Measurements from ENCODE around the gene MAN1A2. TPM values are rescaled to one million over a fixed set of nuclear protein-coding genes. Genes with fewer than 3 reads are reported as not detected.

Gene MAN1A2
- total RNA-seq, 1 experiment from 2014 or later: 38.1 TPM

GRCh38 chr1:117370509-117370908 is 3.3 kb downstream of the MAN1A2 start:
- no peak for DNase-seq (ENCODE audit: low read depth, low spot score)
- ChIA-PET POLR2A (no interaction called here), CTCF (no interaction called here), RAD21 (ENCODE audit: low non-redundant PET in 1 of 2, low total read pairs in 2 of 2, uncharacterized antibody in 2 of 2, unreplicated experiment in 2 of 2) (no interaction called here)
- no peak overlapping the region for H3K9ac ChIP-seq (ENCODE audit: low read length)
- H3K27ac ChIP-seq (ENCODE audit: low read depth, low read length): no peak overlapping the region
- ATAC-seq: no peak
- intact Hi-C loops (cut with micrococcal nuclease): no loop called here
- no peaks in the 10 kb centered on the region for H3K9me2 ChIP-seq (ENCODE audit: insufficient read depth)
- H2AFZ ChIP-seq (ENCODE audit: low read depth, low read length, poor library complexity, severe bottlenecking): no peak overlapping the region
- H3K4me2 ChIP-seq (ENCODE audit: low read length): no peak overlapping the region; the same call in 1 of the 2 replicates
- no peak overlapping the region for H3K4me3 ChIP-seq (replicated peaks in 1 of 2; ENCODE audit: low read depth in 1 of 2, low read length in 2 of 2)
- H3K79me2 ChIP-seq (ENCODE audit: insufficient read depth, low read length): peaks cover 88% of the 10 kb centered on the region
- no peaks in the 10 kb centered on the region for H3K36me3 ChIP-seq (ENCODE audit: control insufficient read depth in 1 of 2, insufficient read depth in 2 of 2, low read length in 2 of 2)
- H3K27me3 ChIP-seq (ENCODE audit: insufficient read depth, low read length): no peaks in the 10 kb centered on the region
- H3K9me3 ChIP-seq (ENCODE audit: control insufficient read depth in 1 of 2, insufficient read depth in 1 of 2, low read depth in 1 of 2, low read length in 2 of 2): no peaks in the 10 kb centered on the region
- TF ChIP-seq ATF3 (IDR thresholded peaks at IDR 0.05): no peak
- TF ChIP-seq, protein P1, sequence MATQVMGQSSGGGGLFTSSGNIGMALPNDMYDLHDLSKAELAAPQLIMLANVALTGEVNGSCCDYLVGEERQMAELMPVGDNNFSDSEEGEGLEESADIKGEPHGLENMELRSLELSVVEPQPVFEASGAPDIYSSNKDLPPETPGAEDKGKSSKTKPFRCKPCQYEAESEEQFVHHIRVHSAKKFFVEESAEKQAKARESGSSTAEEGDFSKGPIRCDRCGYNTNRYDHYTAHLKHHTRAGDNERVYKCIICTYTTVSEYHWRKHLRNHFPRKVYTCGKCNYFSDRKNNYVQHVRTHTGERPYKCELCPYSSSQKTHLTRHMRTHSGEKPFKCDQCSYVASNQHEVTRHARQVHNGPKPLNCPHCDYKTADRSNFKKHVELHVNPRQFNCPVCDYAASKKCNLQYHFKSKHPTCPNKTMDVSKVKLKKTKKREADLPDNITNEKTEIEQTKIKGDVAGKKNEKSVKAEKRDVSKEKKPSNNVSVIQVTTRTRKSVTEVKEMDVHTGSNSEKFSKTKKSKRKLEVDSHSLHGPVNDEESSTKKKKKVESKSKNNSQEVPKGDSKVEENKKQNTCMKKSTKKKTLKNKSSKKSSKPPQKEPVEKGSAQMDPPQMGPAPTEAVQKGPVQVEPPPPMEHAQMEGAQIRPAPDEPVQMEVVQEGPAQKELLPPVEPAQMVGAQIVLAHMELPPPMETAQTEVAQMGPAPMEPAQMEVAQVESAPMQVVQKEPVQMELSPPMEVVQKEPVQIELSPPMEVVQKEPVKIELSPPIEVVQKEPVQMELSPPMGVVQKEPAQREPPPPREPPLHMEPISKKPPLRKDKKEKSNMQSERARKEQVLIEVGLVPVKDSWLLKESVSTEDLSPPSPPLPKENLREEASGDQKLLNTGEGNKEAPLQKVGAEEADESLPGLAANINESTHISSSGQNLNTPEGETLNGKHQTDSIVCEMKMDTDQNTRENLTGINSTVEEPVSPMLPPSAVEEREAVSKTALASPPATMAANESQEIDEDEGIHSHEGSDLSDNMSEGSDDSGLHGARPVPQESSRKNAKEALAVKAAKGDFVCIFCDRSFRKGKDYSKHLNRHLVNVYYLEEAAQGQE (IDR thresholded peaks at IDR 0.05; ENCODE audit: low read depth): no peak
- H3K4me1 ChIP-seq (ENCODE audit: control insufficient read depth in 1 of 2, insufficient read depth in 2 of 2, low read length in 2 of 2): peaks cover 14 to 25% of the 10 kb centered on the region in 2 experiments
- H4K20me1 ChIP-seq (ENCODE audit: insufficient read depth): no peaks in the 10 kb centered on the region; the same call in 1 of the 2 replicates
- no TSS peak for BruUV-seq (replicated peaks)

DNA sequence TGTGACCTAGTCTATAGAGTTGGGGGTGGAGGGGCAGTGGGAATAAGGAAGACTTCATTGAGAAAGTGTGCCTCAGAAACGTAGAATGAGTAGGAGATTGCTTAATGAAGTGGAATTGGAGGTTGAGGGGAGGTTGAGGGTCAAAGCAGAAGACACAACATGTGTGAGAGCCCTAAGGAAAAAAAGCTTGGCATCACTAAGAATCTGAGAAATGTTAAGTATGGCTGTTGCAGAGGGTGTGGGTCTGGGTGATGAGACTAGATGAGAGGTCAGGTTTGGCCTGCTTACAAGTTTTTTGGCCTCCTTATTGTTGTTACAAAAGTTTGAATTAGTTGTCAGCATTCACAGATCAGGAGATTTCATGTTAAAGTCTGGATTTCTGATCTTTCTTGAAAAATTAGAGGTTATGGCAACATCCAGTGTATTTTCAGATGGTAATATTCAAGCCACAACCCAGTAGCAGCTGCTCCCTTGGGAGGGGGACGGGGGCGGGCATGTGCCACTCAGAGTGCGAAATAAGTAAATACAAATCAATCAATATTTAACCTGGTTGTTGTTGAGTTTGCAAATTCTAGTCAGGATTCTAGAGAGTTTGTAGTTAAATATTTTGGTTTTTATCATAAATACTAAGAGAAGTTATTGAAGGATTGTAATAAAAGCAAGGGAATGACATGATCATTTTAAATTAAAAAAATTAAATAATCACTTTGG is 4.3 kb downstream of the MAN1A2 start:
- H3K9ac ChIP-seq (ENCODE audit: low read length): no peak overlapping the region
- H3K4me1 ChIP-seq (ENCODE audit: control insufficient read depth in 1 of 2, insufficient read depth in 2 of 2, low read length in 2 of 2): peaks cover 8 to 18% of the 10 kb centered on the region in 2 experiments; a peak in 3 of 4 replicates
- H2AFZ ChIP-seq (ENCODE audit: low read depth, low read length, poor library complexity, severe bottlenecking): no peak overlapping the region
- no peaks in the 10 kb centered on the region; the same call in 1 of the 2 replicates for H4K20me1 ChIP-seq (ENCODE audit: insufficient read depth)
- H3K27me3 ChIP-seq (ENCODE audit: insufficient read depth, low read length): no peaks in the 10 kb centered on the region
- H3K9me3 ChIP-seq (ENCODE audit: control insufficient read depth in 1 of 2, insufficient read depth in 1 of 2, low read depth in 1 of 2, low read length in 2 of 2): no peaks in the 10 kb centered on the region
- no peaks in the 10 kb centered on the region for H3K36me3 ChIP-seq (ENCODE audit: control insufficient read depth in 1 of 2, insufficient read depth in 2 of 2, low read length in 2 of 2)
- no peak overlapping the region for H3K4me2 ChIP-seq (ENCODE audit: low read length)
- ChIA-PET RAD21 (ENCODE audit: low non-redundant PET in 1 of 2, low total read pairs in 2 of 2, uncharacterized antibody in 2 of 2, unreplicated experiment in 2 of 2) (no interaction called here), CTCF (no interaction called here), POLR2A (no interaction called here)
- DNase-seq (ENCODE audit: low read depth, low spot score) (no peak), ATAC-seq (no peak)
- TF ChIP-seq MAX (IDR thresholded peaks at IDR 0.05) (no peak), ZFX (IDR thresholded peaks at IDR 0.05) (no peak), TCF7L2 (IDR thresholded peaks at IDR 0.05; ENCODE audit: borderline replicate concordance, extremely low read depth, insufficient read depth, insufficient read length) (no peak), POLR2AphosphoS5 (IDR thresholded peaks at IDR 0.05; ENCODE audit: low read depth, low read length) (no peak), ATF3 (IDR thresholded peaks at IDR 0.05) (no peak), EGR1 (IDR thresholded peaks at IDR 0.05; ENCODE audit: low read depth) (no peak), SIN3A (IDR thresholded peaks at IDR 0.05; ENCODE audit: low read depth) (no peak)
- TF ChIP-seq, protein P1 (IDR thresholded peaks at IDR 0.05; ENCODE audit: low read depth): no peak
- no TSS peak for BruUV-seq (replicated peaks)
- no peaks in the 10 kb centered on the region for H3K9me2 ChIP-seq (ENCODE audit: insufficient read depth)
- intact Hi-C loops (cut with micrococcal nuclease): no loop called here
- H3K4me3 ChIP-seq (replicated peaks in 1 of 2; ENCODE audit: low read depth in 1 of 2, low read length in 2 of 2): no peak overlapping the region
- H3K79me2 ChIP-seq (ENCODE audit: insufficient read depth, low read length): peaks cover 90% of the 10 kb centered on the region
- H3K27ac ChIP-seq (ENCODE audit: low read depth, low read length): no peak overlapping the region

Data from HCT116 (cell line).